ENCODE results near the gene ITPRIPL2.

The ITPRIPL2 gene

GRCh38 chr16:19098173-19098572 is 15.6 kb upstream of the ITPRIPL2 start:
- H3K9ac ChIP-seq (ENCODE audit: low read length), result no peak overlapping the region
- no peak overlapping the region for H2BK120ac ChIP-seq (ENCODE audit: low read depth, low read length)
- H3K4me3 ChIP-seq (ENCODE audit: low read length), result no peak overlapping the region
- no peak overlapping the region for H4K8ac ChIP-seq (ENCODE audit: low read depth, low read length)
- H3K18ac ChIP-seq (ENCODE audit: low read length), result no peak overlapping the region
- H3K36me3 ChIP-seq (ENCODE audit: control insufficient read depth, insufficient read depth, low read length), result no peaks in the 10 kb centered on the region
- no peaks in the 10 kb centered on the region for H3K79me2 ChIP-seq (ENCODE audit: control insufficient read depth, insufficient read depth, low read length)
- WGBS (ENCODE audit: extremely low coverage, insufficient coverage, low lambda C conversion rate), result no CpG with 5 or more reads among the region's 1 CpG
- H2AK5ac ChIP-seq (ENCODE audit: low read length), result no peak overlapping the region
- H3K23ac ChIP-seq (ENCODE audit: low read length), result no peak overlapping the region
- no peaks in the 10 kb centered on the region for H3K79me1 ChIP-seq (ENCODE audit: low read length)
- no peak overlapping the region for H4K5ac ChIP-seq (ENCODE audit: low read length)
- H2BK5ac ChIP-seq (ENCODE audit: low read length), result no peak overlapping the region
- H3K4ac ChIP-seq (ENCODE audit: low read depth, low read length), result no peak overlapping the region
- no peak overlapping the region for H3K27ac ChIP-seq (ENCODE audit: low read depth, low read length)
- no peak overlapping the region for H3K4me2 ChIP-seq (ENCODE audit: low read length)
- no peak overlapping the region for H2BK15ac ChIP-seq (replicated peaks; ENCODE audit: low read depth)
- no peaks in the 10 kb centered on the region for H3K27me3 ChIP-seq (ENCODE audit: insufficient read depth, low read length, poor library complexity)
- DNase-seq, result no peak
- H3K56ac ChIP-seq (ENCODE audit: low read length), result no peak overlapping the region
- no peaks in the 10 kb centered on the region for H3K4me1 ChIP-seq (ENCODE audit: control insufficient read depth, low read depth, low read length)

- no peaks in the 10 kb centered on the region for H3K36me3 ChIP-seq (ENCODE audit: control insufficient read depth, insufficient read depth, low read length)
- H3K4me3 ChIP-seq (ENCODE audit: low read length), result no peak overlapping the region
- no peak overlapping the region for H3K4ac ChIP-seq (ENCODE audit: low read depth, low read length)
- H3K56ac ChIP-seq (ENCODE audit: low read length), result no peak overlapping the region
- H2BK15ac ChIP-seq (replicated peaks; ENCODE audit: low read depth), result no peak overlapping the region
- H3K4me1 ChIP-seq (ENCODE audit: control insufficient read depth, low read depth, low read length), result no peaks in the 10 kb centered on the region
- no peaks in the 10 kb centered on the region for H3K79me2 ChIP-seq (ENCODE audit: control insufficient read depth, insufficient read depth, low read length)
- no peak overlapping the region for H4K5ac ChIP-seq (ENCODE audit: low read length)
- no peak overlapping the region for H3K9ac ChIP-seq (ENCODE audit: low read length)
- no peak overlapping the region for H3K4me2 ChIP-seq (ENCODE audit: low read length)
- H2BK120ac ChIP-seq (ENCODE audit: low read depth, low read length), result no peak overlapping the region
- H4K8ac ChIP-seq (ENCODE audit: low read depth, low read length), result no peak overlapping the region
- no peaks in the 10 kb centered on the region for H3K79me1 ChIP-seq (ENCODE audit: low read length)
- no peak overlapping the region for H2AK5ac ChIP-seq (ENCODE audit: low read length)
- no peak for DNase-seq
- no peak overlapping the region for H3K23ac ChIP-seq (ENCODE audit: low read length)
- no peak overlapping the region for H2BK5ac ChIP-seq (ENCODE audit: low read length)
- no peak overlapping the region for H3K27ac ChIP-seq (ENCODE audit: low read depth, low read length)
- H3K18ac ChIP-seq (ENCODE audit: low read length), result no peak overlapping the region
- no CpG with 5 or more reads among the region's 16 CpGs for WGBS (ENCODE audit: extremely low coverage, insufficient coverage, low lambda C conversion rate)
- H3K27me3 ChIP-seq (ENCODE audit: insufficient read depth, low read length, poor library complexity), result no peaks in the 10 kb centered on the region
Observed at GRCh38 chr16:19102187-19102872, 11.4 kb upstream of the ITPRIPL2 start.

GRCh38 chr16:19104607-19105006 is 9.2 kb upstream of the ITPRIPL2 start:
- Histone ChIP-seq H4K5ac (ENCODE audit: low read length) (no peak overlapping the region), H3K36me3 (ENCODE audit: control insufficient read depth, insufficient read depth, low read length) (no peaks in the 10 kb centered on the region), H4K8ac (ENCODE audit: low read depth, low read length) (no peak overlapping the region), H3K27me3 (ENCODE audit: insufficient read depth, low read length, poor library complexity) (no peaks in the 10 kb centered on the region), H3K79me1 (ENCODE audit: low read length) (no peaks in the 10 kb centered on the region), H3K4me2 (ENCODE audit: low read length) (no peak overlapping the region), H2AK5ac (ENCODE audit: low read length) (no peak overlapping the region), H3K9ac (ENCODE audit: low read length) (no peak overlapping the region), H3K18ac (ENCODE audit: low read length) (no peak overlapping the region), H3K79me2 (ENCODE audit: control insufficient read depth, insufficient read depth, low read length) (no peaks in the 10 kb centered on the region), H3K4me3 (ENCODE audit: low read length) (no peak overlapping the region), H3K4me1 (ENCODE audit: control insufficient read depth, low read depth, low read length) (no peaks in the 10 kb centered on the region), H3K56ac (ENCODE audit: low read length) (no peak overlapping the region), H2BK5ac (ENCODE audit: low read length) (no peak overlapping the region), H2BK120ac (ENCODE audit: low read depth, low read length) (no peak overlapping the region), H2BK15ac (replicated peaks; ENCODE audit: low read depth) (no peak overlapping the region), H3K4ac (ENCODE audit: low read depth, low read length) (no peak overlapping the region), H3K23ac (ENCODE audit: low read length) (no peak overlapping the region), H3K27ac (ENCODE audit: low read depth, low read length) (no peak overlapping the region)
- DNase-seq, result no peak
- no CpG with 5 or more reads among the region's 5 CpGs for whole genome bisulfite sequencing (ENCODE audit: extremely low coverage, insufficient coverage, low lambda C conversion rate)

GRCh38 chr16:19105131-19105530 is 8.6 kb upstream of the ITPRIPL2 start:
- Histone ChIP-seq H3K4me2 (ENCODE audit: low read length) (no peak overlapping the region), H3K27ac (ENCODE audit: low read depth, low read length) (no peak overlapping the region), H3K4me3 (ENCODE audit: low read length) (no peak overlapping the region), H3K36me3 (ENCODE audit: control insufficient read depth, insufficient read depth, low read length) (no peaks in the 10 kb centered on the region), H3K79me2 (ENCODE audit: control insufficient read depth, insufficient read depth, low read length) (no peaks in the 10 kb centered on the region), H3K23ac (ENCODE audit: low read length) (no peak overlapping the region), H2BK15ac (replicated peaks; ENCODE audit: low read depth) (no peak overlapping the region), H4K8ac (ENCODE audit: low read depth, low read length) (no peak overlapping the region), H3K9ac (ENCODE audit: low read length) (no peak overlapping the region), H3K4ac (ENCODE audit: low read depth, low read length) (no peak overlapping the region), H3K18ac (ENCODE audit: low read length) (no peak overlapping the region), H3K4me1 (ENCODE audit: control insufficient read depth, low read depth, low read length) (no peaks in the 10 kb centered on the region), H2BK120ac (ENCODE audit: low read depth, low read length) (no peak overlapping the region), H3K27me3 (ENCODE audit: insufficient read depth, low read length, poor library complexity) (no peaks in the 10 kb centered on the region), H2BK5ac (ENCODE audit: low read length) (no peak overlapping the region), H3K56ac (ENCODE audit: low read length) (no peak overlapping the region), H2AK5ac (ENCODE audit: low read length) (no peak overlapping the region), H4K5ac (ENCODE audit: low read length) (no peak overlapping the region), H3K79me1 (ENCODE audit: low read length) (no peaks in the 10 kb centered on the region)
- WGBS (ENCODE audit: extremely low coverage, insufficient coverage, low lambda C conversion rate), result no CpG with 5 or more reads among the region's 6 CpGs
- DNase-seq, result no peak

- Histone ChIP-seq H3K4me2 (ENCODE audit: low read length) (no peak overlapping the region), H3K23ac (ENCODE audit: low read length) (no peak overlapping the region), H3K18ac (ENCODE audit: low read length) (no peak overlapping the region), H2BK120ac (ENCODE audit: low read depth, low read length) (no peak overlapping the region), H3K27me3 (ENCODE audit: insufficient read depth, low read length, poor library complexity) (no peaks in the 10 kb centered on the region), H3K36me3 (ENCODE audit: control insufficient read depth, insufficient read depth, low read length) (no peaks in the 10 kb centered on the region), H3K4me1 (ENCODE audit: control insufficient read depth, low read depth, low read length) (no peaks in the 10 kb centered on the region), H3K4me3 (ENCODE audit: low read length) (no peak overlapping the region), H3K27ac (ENCODE audit: low read depth, low read length) (no peak overlapping the region), H3K56ac (ENCODE audit: low read length) (no peak overlapping the region), H2AK5ac (ENCODE audit: low read length) (no peak overlapping the region), H2BK5ac (ENCODE audit: low read length) (no peak overlapping the region), H3K79me2 (ENCODE audit: control insufficient read depth, insufficient read depth, low read length) (no peaks in the 10 kb centered on the region), H3K79me1 (ENCODE audit: low read length) (no peaks in the 10 kb centered on the region), H4K5ac (ENCODE audit: low read length) (no peak overlapping the region), H2BK15ac (replicated peaks; ENCODE audit: low read depth) (no peak overlapping the region), H3K9ac (ENCODE audit: low read length) (no peak overlapping the region), H3K4ac (ENCODE audit: low read depth, low read length) (no peak overlapping the region), H4K8ac (ENCODE audit: low read depth, low read length) (no peak overlapping the region)
- WGBS (ENCODE audit: extremely low coverage, insufficient coverage, low lambda C conversion rate), result no CpG with 5 or more reads among the region's 11 CpGs
- no peak for DNase-seq
Observed at GRCh38 chr16:19105891-19106624, 7.7 kb upstream of the ITPRIPL2 start.

Data from mesendoderm (in vitro differentiated cells).